DND-41 (cell line): ENCODE data around the gene TMEM18.
A peak's percentile ranks its signal among the peaks of the same experiment; 100 is the strongest.

Experiments
- ATAC-seq: fragments of 200-7000 bp; cut with Tn5 transposase; 3 replicates; pipeline ENCODE4 v1.9.1; 2021; ENCODE audit warnings: low read depth; ENCODE audit not compliant: insufficient read depth
- DNase-seq: peaks from one replicate; pipeline ENCODE4 v3.0.0-alpha.2; 2020
- H2AFZ ChIP-seq: 2 replicates; pipeline ENCODE4 v1.6.0; 2012; ENCODE audit warnings: low read depth, low read length
- H3K27ac ChIP-seq: 2 replicates; pipeline ENCODE4 v1.5.1; 2012; ENCODE audit warnings: low read length, inconsistent platforms
- H3K27me3 ChIP-seq: fragments of 200-600 bp; sonication (generic); 2 replicates; pipeline ENCODE4 v1.6.0; 2012; ENCODE audit warnings: low read length, mild to moderate bottlenecking, inconsistent platforms; ENCODE audit not compliant: insufficient read depth, poor library complexity
- H3K36me3 ChIP-seq: 2 replicates; pipeline ENCODE4 v1.5.1; 2012; ENCODE audit warnings: low read length, inconsistent platforms; ENCODE audit not compliant: insufficient read depth
- H3K4me1 ChIP-seq: 2 replicates; pipeline ENCODE4 v1.5.1; 2012; ENCODE audit warnings: mild to moderate bottlenecking, low read length; ENCODE audit not compliant: insufficient read depth
- H3K4me2 ChIP-seq: 2 replicates; pipeline ENCODE4 v1.6.0; 2012; ENCODE audit warnings: mild to moderate bottlenecking, moderate library complexity, low read length, inconsistent platforms; ENCODE audit not compliant: insufficient read depth
- H3K4me3 ChIP-seq, 2 experiments: fragments of 200-600 bp in 1 of 2; shearing (Covaris generic) in 1 of 2; 2 replicates each; pipeline ENCODE4 v1.5.1; 2012 to 2016; ENCODE audit warnings: inconsistent platforms in 2 of 2, low read length in 2 of 2, mild to moderate bottlenecking in 2 of 2, low read depth in 1 of 2, moderate library complexity in 1 of 2
- H3K79me2 ChIP-seq: 2 replicates; pipeline ENCODE4 v1.6.0; 2012; ENCODE audit warnings: low read length, inconsistent platforms; ENCODE audit not compliant: insufficient read depth
- H3K9ac ChIP-seq: 2 replicates; pipeline ENCODE4 v1.6.0; 2012; ENCODE audit warnings: low read depth, mild to moderate bottlenecking, inconsistent platforms, low read length, moderate library complexity
- H3K9me3 ChIP-seq: 2 replicates; pipeline ENCODE4 v1.5.1; 2012; ENCODE audit warnings: low read length, moderate library complexity, mild to moderate bottlenecking, inconsistent platforms; ENCODE audit not compliant: insufficient read depth, severe bottlenecking
- H4K20me1 ChIP-seq: 2 replicates; pipeline ENCODE4 v1.6.0; 2012; ENCODE audit warnings: low read length; ENCODE audit not compliant: insufficient read depth
- EZH2 ChIP-seq: IDR thresholded peaks from 3 replicates; pipeline ENCODE4 v1.6.1; 2012; ENCODE audit warnings: borderline replicate concordance, low read depth, mild to moderate bottlenecking, moderate library complexity, low read length, inconsistent platforms; ENCODE audit not compliant: severe bottlenecking
- TF ChIP-seq, protein P1 (sequence below): IDR thresholded peaks from 2 replicates; pipeline ENCODE4 v1.5.1; 2012; ENCODE audit warnings: borderline replicate concordance, low read length, moderate library complexity, mild to moderate bottlenecking; ENCODE audit not compliant: poor library complexity, severe bottlenecking; ENCODE audit errors: extremely low read depth

The TMEM18 gene

DNA sequence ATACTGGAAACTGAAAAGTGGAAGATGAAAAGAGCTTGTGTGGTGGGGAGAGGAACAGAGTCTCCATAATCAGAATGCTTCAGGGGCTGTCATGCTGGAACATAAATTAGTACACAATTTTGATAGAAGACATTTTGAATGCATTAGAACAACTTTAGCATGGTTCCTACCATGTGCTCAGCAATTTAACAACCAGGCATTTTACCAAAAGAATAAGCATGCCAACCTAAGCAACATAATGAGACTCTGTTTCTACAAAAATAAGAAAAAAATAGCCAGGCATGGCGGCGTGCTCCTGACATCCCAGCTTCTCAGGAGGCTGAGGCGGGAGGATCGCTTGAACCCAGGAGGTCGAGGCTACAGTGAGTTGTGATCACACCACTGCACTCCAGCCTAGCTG, 40.5 kb upstream of the TMEM18 start:
- Histone ChIP-seq H3K4me1 (peaks cover 17% of the 10 kb centered on the region), H3K9me3 (no peaks in the 10 kb centered on the region), H2AFZ (no peak overlapping the region), H3K27me3 (no peaks in the 10 kb centered on the region), H3K79me2 (no peaks in the 10 kb centered on the region), H3K36me3 (no peaks in the 10 kb centered on the region), H4K20me1 (no peaks in the 10 kb centered on the region), H3K4me3 (no peak overlapping the region), H3K4me2 (no peak overlapping the region), H3K9ac (no peak overlapping the region), H3K27ac (no peak overlapping the region)
- no peak for DNase-seq
- ATAC-seq = no peak
- TF ChIP-seq, protein P1, sequence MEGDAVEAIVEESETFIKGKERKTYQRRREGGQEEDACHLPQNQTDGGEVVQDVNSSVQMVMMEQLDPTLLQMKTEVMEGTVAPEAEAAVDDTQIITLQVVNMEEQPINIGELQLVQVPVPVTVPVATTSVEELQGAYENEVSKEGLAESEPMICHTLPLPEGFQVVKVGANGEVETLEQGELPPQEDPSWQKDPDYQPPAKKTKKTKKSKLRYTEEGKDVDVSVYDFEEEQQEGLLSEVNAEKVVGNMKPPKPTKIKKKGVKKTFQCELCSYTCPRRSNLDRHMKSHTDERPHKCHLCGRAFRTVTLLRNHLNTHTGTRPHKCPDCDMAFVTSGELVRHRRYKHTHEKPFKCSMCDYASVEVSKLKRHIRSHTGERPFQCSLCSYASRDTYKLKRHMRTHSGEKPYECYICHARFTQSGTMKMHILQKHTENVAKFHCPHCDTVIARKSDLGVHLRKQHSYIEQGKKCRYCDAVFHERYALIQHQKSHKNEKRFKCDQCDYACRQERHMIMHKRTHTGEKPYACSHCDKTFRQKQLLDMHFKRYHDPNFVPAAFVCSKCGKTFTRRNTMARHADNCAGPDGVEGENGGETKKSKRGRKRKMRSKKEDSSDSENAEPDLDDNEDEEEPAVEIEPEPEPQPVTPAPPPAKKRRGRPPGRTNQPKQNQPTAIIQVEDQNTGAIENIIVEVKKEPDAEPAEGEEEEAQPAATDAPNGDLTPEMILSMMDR = no peak
- no peak for TF ChIP-seq EZH2

DNA sequence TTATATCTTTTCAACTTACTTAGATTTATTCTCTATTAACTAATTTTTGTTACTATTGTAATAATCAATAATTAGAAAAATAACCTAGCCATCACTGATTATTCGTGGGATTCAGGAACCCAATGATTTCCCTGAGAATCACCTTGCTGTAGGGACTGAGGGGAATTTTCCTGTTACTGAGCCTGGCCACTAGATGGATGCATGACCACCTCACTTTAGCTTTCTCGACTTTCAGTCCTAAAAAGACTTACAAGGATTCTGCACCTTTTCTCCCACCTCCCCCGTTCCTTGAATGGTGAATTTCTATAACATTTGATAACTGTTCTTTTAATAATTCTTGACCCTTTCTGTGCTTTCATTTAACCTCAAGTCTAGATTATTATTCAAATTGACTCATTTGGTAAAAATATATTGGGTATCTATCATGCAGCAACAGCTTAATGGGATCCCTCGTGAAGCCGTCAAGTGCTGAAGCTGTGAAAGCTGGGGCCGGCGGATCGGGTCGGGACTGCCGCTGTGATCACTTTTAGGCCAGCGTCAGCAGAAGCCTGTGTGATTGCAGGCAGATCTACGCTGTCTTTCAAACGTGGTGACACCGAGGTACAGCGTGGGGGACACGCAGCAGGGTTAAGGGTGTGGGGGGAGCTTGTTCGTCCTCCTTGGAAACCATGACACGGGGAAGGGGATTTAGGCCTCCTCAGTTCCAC, 38.8 kb upstream of the TMEM18 start:
- no peaks in the 10 kb centered on the region for H4K20me1 ChIP-seq
- TF ChIP-seq EZH2 = no peak
- TF ChIP-seq, protein P1 = peak; percentile 63
- H3K36me3 ChIP-seq = no peaks in the 10 kb centered on the region
- H3K27me3 ChIP-seq = no peaks in the 10 kb centered on the region
- no peak for DNase-seq
- H3K27ac ChIP-seq = peak overlapping the region; percentile 17; the same call in 1 of the 2 replicates
- peaks cover 17% of the 10 kb centered on the region for H3K4me1 ChIP-seq
- H3K9ac ChIP-seq = no peak overlapping the region
- no peak overlapping the region for H2AFZ ChIP-seq
- H3K4me3 ChIP-seq = no peak overlapping the region
- ATAC-seq = no peak
- no peak overlapping the region for H3K4me2 ChIP-seq
- no peaks in the 10 kb centered on the region for H3K79me2 ChIP-seq
- H3K9me3 ChIP-seq = no peaks in the 10 kb centered on the region

DNA sequence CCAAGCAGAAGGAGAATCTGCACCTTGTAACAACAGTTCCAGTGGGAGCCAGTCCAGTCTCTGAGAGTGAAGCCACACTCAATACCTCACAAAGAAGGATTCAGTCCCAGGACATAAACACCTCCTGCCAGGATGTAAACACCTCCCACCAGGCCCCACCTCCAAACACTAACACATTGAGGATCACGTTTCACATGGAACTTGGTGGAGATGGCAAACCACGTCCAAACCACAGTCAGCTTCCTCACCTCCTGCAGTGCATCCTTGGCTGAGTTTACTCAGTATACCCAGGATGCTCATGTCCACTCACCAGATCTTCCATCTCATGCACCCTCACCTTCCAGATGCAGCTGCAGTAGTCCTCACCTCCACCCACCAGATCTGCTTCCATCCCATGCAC, 37.8 kb upstream of the TMEM18 start:
- peak; percentile 29 for DNase-seq
- peaks cover 17% of the 10 kb centered on the region for H3K4me1 ChIP-seq
- H3K79me2 ChIP-seq = no peaks in the 10 kb centered on the region
- no peaks in the 10 kb centered on the region for H3K27me3 ChIP-seq
- H3K27ac ChIP-seq = peak overlapping the region; percentile 47
- no peak for TF ChIP-seq EZH2
- TF ChIP-seq, protein P1 = no peak
- no peaks in the 10 kb centered on the region for H4K20me1 ChIP-seq
- H3K4me2 ChIP-seq = no peak overlapping the region
- no peak overlapping the region for H3K4me3 ChIP-seq
- H2AFZ ChIP-seq = 0 out of 2 replicates have a peak overlapping the region, but pooled peaks have one; percentile 19
- H3K9ac ChIP-seq = no peak overlapping the region; the same call in 1 of the 2 replicates
- H3K9me3 ChIP-seq = no peaks in the 10 kb centered on the region
- no peaks in the 10 kb centered on the region for H3K36me3 ChIP-seq
- peak; percentile 38 for ATAC-seq
